Neuronal stem cell (in vitro differentiated cells): Measurements from ENCODE around the gene TAPT1.
"Not testable (repeated sequence)": the region's sequence is repeated elsewhere in the genome, so short reads cannot be mapped to it uniquely, and the experiment has no call there.

Experiments
- DNase-seq: peaks from one replicate; pipeline ENCODE4 v3.0.0-alpha.2; 2013; ENCODE audit warnings: low spot score
- H2AFZ ChIP-seq: one replicate; pipeline ENCODE4 v1.6.1; 2013; ENCODE audit warnings: mild to moderate bottlenecking, low read length, inconsistent platforms
- H2AK5ac ChIP-seq: 2 replicates; pipeline ENCODE4 v1.6.1; 2013; ENCODE audit warnings: low read depth, mild to moderate bottlenecking, inconsistent platforms, low read length, moderate library complexity, mixed read lengths
- H2BK120ac ChIP-seq: 2 replicates; pipeline ENCODE4 v1.6.1; 2013; ENCODE audit warnings: low read depth, mild to moderate bottlenecking, inconsistent platforms, low read length, moderate library complexity, mixed read lengths
- H2BK12ac ChIP-seq: one replicate; pipeline ENCODE4 v1.6.1; 2013; ENCODE audit warnings: low read length, inconsistent platforms
- H2BK15ac ChIP-seq: 2 replicates; pipeline ENCODE4 v1.6.1; 2013; ENCODE audit warnings: mild to moderate bottlenecking, low read length, inconsistent platforms, mixed read lengths
- H2BK5ac ChIP-seq: one replicate; pipeline ENCODE4 v1.6.1; 2013; ENCODE audit warnings: inconsistent platforms, mild to moderate bottlenecking, low read length, moderate library complexity
- H3K14ac ChIP-seq: one replicate; pipeline ENCODE4 v1.6.1; 2013; ENCODE audit warnings: low read length, inconsistent platforms
- H3K18ac ChIP-seq: 2 replicates; pipeline ENCODE4 v1.6.1; 2013; ENCODE audit warnings: low read length, inconsistent platforms
- H3K23ac ChIP-seq: 2 replicates; pipeline ENCODE4 v1.6.1; 2013; ENCODE audit warnings: low read depth, mild to moderate bottlenecking, mixed read lengths, low read length, inconsistent platforms; ENCODE audit not compliant: poor library complexity
- H3K27ac ChIP-seq: replicated peaks from 3 replicates; pipeline ENCODE4 v1.5.1; 2013; ENCODE audit warnings: low read length, inconsistent platforms
- H3K27me3 ChIP-seq, 3 experiments: 2 replicates each; pipeline ENCODE4 v1.6.1; 2013; ENCODE audit warnings: low read length in 3 of 3, mild to moderate bottlenecking in 2 of 3, inconsistent platforms in 1 of 3, low read depth in 1 of 3, mixed read lengths in 1 of 3, moderate library complexity in 1 of 3; ENCODE audit not compliant: control insufficient read depth in 3 of 3, insufficient read depth in 3 of 3
- H3K36me3 ChIP-seq, 2 donors: replicated peaks in 1 of 2; 2 replicates each; pipeline ENCODE4 v1.6.1; 2013; ENCODE audit warnings: low read length in 2 of 2; ENCODE audit not compliant: control insufficient read depth in 2 of 2, insufficient read depth in 2 of 2
- H3K4ac ChIP-seq: 2 replicates; pipeline ENCODE4 v1.6.1; 2013; ENCODE audit warnings: inconsistent platforms, mild to moderate bottlenecking, low read length, moderate library complexity
- H3K4me1 ChIP-seq, 2 donors: 1 replicate in 1 of 2; 2 replicates in 1 of 2; pipeline ENCODE4 v1.6.1; 2013; ENCODE audit warnings: low read length in 2 of 2, low read depth in 1 of 2; ENCODE audit not compliant: control insufficient read depth in 2 of 2, insufficient read depth in 1 of 2
- H3K4me2 ChIP-seq: one replicate; pipeline ENCODE4 v1.6.1; 2013; ENCODE audit warnings: mild to moderate bottlenecking, low read length, inconsistent platforms; ENCODE audit not compliant: insufficient read depth, poor library complexity, severe bottlenecking
- H3K4me3 ChIP-seq, 2 donors: 2 replicates each; pipeline ENCODE4 v1.5.1; 2013; ENCODE audit warnings: low read length in 2 of 2, mild to moderate bottlenecking in 2 of 2, inconsistent platforms in 1 of 2, moderate library complexity in 1 of 2
- H3K79me1 ChIP-seq: one replicate; pipeline ENCODE4 v1.6.1; 2013; ENCODE audit warnings: low read depth, mild to moderate bottlenecking, inconsistent platforms, low read length, moderate library complexity
- H3K9ac ChIP-seq: one replicate; pipeline ENCODE4 v1.6.1; 2013; ENCODE audit warnings: mild to moderate bottlenecking, low read depth, low read length, inconsistent platforms; ENCODE audit not compliant: poor library complexity
- H3K9me3 ChIP-seq, 2 donors: replicated peaks in 1 of 2; 2 replicates each; pipeline versions ENCODE3 to v1.6.1; 2013; ENCODE audit warnings: low read length in 2 of 2, mild to moderate bottlenecking in 2 of 2, inconsistent platforms in 1 of 2, low read depth in 1 of 2, mixed read lengths in 1 of 2, moderate library complexity in 1 of 2; ENCODE audit not compliant: control insufficient read depth in 2 of 2, insufficient read depth in 1 of 2
- H4K8ac ChIP-seq: one replicate; pipeline ENCODE4 v1.6.1; 2013; ENCODE audit warnings: low read depth, mild to moderate bottlenecking, inconsistent platforms, low read length, moderate library complexity
- H4K91ac ChIP-seq: one replicate; pipeline ENCODE4 v1.6.1; 2013; ENCODE audit warnings: low read length, low read depth, mild to moderate bottlenecking, inconsistent platforms; ENCODE audit not compliant: poor library complexity
- WGBS, 2 donors: extraction: QIAGEN DNeasy Blood & Tissue Kit; methylation state at CpG; one replicate each; pipeline ENCODE4 v1.1.7; 2013; ENCODE audit warnings: missing lambda C conversion rate in 2 of 2, mixed read lengths in 1 of 2; ENCODE audit not compliant: insufficient read length in 2 of 2, insufficient replicate concordance in 1 of 2; ENCODE audit errors: extremely low coverage in 2 of 2; 5-methylcytosine and 5-hydroxymethylcytosine counted together

The TAPT1 gene

DNA sequence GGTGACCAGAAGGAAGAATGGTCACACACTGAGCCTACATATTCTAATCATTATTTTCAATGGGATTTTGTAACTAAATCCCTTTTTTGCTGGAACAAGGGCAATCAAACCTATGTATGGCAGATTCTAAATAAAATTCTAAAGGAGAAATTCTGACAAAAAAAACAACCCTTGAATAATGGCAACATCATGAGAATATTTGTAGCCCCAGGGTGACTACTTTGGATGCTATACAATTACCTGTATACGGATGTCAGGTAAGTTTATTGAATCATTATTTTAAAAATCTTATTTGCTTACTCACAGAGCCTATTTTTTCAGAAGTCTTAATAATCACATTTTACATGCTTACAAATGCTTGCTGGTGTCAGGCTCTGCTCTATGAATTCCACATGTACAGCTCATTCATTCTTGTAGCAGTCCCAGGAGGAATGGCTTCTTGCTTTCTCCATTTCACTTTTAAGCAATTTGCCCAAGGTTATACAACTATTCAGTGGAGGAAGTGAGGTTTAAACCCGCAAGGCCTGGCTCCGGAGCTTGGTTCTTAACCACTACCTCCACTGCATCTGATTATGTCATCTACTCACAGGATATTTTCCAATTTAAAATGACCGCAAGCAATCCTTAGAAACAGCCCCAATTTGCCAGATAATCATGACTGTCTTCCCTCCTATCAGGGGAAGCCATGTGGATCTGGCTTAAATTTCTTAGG is 43.6 kb upstream of the TAPT1 start:
- H3K9ac ChIP-seq, H3K14ac ChIP-seq, H2AFZ ChIP-seq, H3K4ac ChIP-seq, H3K4me3 ChIP-seq, H3K36me3 ChIP-seq, H2BK120ac ChIP-seq, H4K91ac ChIP-seq, H3K9me3 ChIP-seq, H2BK15ac ChIP-seq, H3K27me3 ChIP-seq, H3K27ac ChIP-seq, H3K18ac ChIP-seq, H3K4me1 ChIP-seq, H2AK5ac ChIP-seq, H3K4me2 ChIP-seq, H3K79me1 ChIP-seq, H2BK5ac ChIP-seq, DNase-seq, H3K23ac ChIP-seq, H2BK12ac ChIP-seq, H4K8ac ChIP-seq: not testable (repeated sequence)
- no CpG with 5 or more reads among the region's 4 CpGs for WGBS, 2 donors

DNA sequence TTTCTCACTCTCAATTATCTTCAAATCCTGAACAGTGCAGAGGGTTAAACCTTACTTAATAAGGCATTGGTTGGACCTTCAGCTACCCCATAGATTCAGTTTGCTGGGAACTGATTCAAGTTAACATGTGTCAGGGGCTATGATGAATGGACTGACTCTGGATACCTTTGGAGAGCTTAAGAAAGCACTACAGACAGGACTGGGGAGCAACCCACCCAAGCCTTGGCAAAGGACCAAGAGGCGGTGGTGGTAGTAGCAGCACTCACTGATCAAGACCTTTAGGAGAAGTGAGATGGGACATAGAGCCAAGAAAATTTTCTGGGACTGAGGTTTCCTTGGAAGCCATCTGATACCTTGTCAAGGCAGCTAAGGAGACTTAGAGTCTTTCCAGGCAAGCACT is 43.0 kb upstream of the TAPT1 start:
- Histone ChIP-seq H3K18ac (no peak overlapping the region), H2BK5ac (no peak overlapping the region), H2AFZ (no peak overlapping the region), H2BK12ac (no peak overlapping the region), H2BK120ac (no peak overlapping the region), H2AK5ac (no peak overlapping the region), H4K8ac (no peak overlapping the region), H3K23ac (no peak overlapping the region), H3K9me3 (peaks cover 0 to 2% of the 10 kb centered on the region in 2 donors), H3K27me3 (no peaks in the 10 kb centered on the region), H3K4ac (no peak overlapping the region), H3K79me1 (no peaks in the 10 kb centered on the region), H3K27ac (no peak overlapping the region), H3K4me2 (no peak overlapping the region), H2BK15ac (no peak overlapping the region), H3K9ac (no peak overlapping the region), H4K91ac (no peak overlapping the region), H3K4me1 (no peaks in the 10 kb centered on the region), H3K36me3 (no peaks in the 10 kb centered on the region), H3K14ac (no peak overlapping the region), H3K4me3 (no peak overlapping the region)
- no peak for DNase-seq
- no CpG with 5 or more reads among the region's 1 CpG for WGBS, 2 donors

DNA sequence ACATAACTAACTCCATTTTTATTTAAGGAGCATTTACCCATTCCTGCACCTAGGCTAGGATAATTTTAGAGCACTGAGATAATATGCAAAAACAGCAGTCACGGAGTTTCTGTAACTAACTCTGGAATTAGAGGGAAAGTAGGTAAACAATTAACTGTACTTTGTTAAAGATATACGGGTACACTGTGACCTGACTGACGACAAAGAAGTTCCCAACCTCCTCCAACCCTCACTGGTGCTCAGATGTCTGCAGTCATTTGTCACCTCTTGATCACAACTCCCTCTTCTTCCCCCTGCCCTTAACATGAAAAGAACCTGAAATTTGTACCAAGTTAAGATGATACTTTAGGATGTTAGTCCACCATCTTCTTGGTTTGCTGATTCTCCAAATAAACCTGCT is 42.0 kb upstream of the TAPT1 start:
- no peak overlapping the region for H2BK5ac ChIP-seq
- no peak overlapping the region for H4K8ac ChIP-seq
- no peaks in the 10 kb centered on the region for H3K4me1 ChIP-seq
- no peak overlapping the region for H3K9ac ChIP-seq
- WGBS, 2 donors, result no CpG with 5 or more reads among the region's 3 CpGs
- H3K23ac ChIP-seq, result no peak overlapping the region
- DNase-seq, result no peak
- no peak overlapping the region for H2AFZ ChIP-seq
- no peak overlapping the region for H2BK12ac ChIP-seq
- no peak overlapping the region for H3K14ac ChIP-seq
- H3K27ac ChIP-seq, result no peak overlapping the region
- no peak overlapping the region for H3K4me3 ChIP-seq
- H3K27me3 ChIP-seq, result no peaks in the 10 kb centered on the region
- H3K4me2 ChIP-seq, result no peak overlapping the region
- no peak overlapping the region for H2BK15ac ChIP-seq
- H3K4ac ChIP-seq, result no peak overlapping the region
- no peak overlapping the region for H2AK5ac ChIP-seq
- H3K36me3 ChIP-seq, result no peaks in the 10 kb centered on the region
- no peak overlapping the region for H2BK120ac ChIP-seq
- peaks cover 0 to 2% of the 10 kb centered on the region in 2 donors for H3K9me3 ChIP-seq
- no peak overlapping the region for H3K18ac ChIP-seq
- H4K91ac ChIP-seq, result no peak overlapping the region
- H3K79me1 ChIP-seq, result no peaks in the 10 kb centered on the region

DNA sequence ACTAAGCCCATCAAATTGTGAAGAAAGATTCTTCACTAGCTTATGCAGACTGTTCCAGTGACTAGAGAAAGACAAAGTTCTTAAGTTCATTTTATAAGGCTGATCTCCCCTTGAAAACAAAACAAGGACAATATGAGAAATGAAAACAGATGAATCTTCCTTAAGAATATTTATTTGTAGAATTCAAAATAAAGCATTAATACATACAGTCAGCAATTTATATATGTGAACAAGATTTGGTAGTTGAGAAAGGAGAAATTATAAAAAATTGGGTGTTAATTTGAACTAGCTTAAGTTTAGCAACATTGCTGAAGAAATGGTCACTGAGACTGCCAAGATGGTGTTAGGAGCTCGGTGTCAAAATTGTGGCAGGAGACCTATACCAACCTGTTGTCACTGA is 41.4 kb upstream of the TAPT1 start:
- Histone ChIP-seq H3K9me3 (peaks cover 0 to 2% of the 10 kb centered on the region in 2 donors), H3K27ac (no peak overlapping the region), H3K9ac (no peak overlapping the region), H3K4ac (no peak overlapping the region), H3K23ac (no peak overlapping the region), H2BK120ac (no peak overlapping the region), H3K4me2 (no peak overlapping the region), H2BK12ac (no peak overlapping the region), H4K8ac (no peak overlapping the region), H3K27me3 (no peaks in the 10 kb centered on the region), H3K36me3 (no peaks in the 10 kb centered on the region), H3K14ac (no peak overlapping the region), H2AFZ (no peak overlapping the region), H3K79me1 (no peaks in the 10 kb centered on the region), H2BK5ac (no peak overlapping the region), H2BK15ac (no peak overlapping the region), H2AK5ac (no peak overlapping the region), H3K4me3 (no peak overlapping the region), H3K18ac (no peak overlapping the region), H3K4me1 (no peaks in the 10 kb centered on the region), H4K91ac (no peak overlapping the region)
- no CpG with 5 or more reads among the region's 1 CpG for WGBS, 2 donors
- no peak for DNase-seq
